T-helper 1 cell treated with Interleukin-12 subunit alpha and Interleukin-12 subunit beta and Interleukin-4 antibody, amounts not matched to agents 30 ng/mL and 1 ng/mL, for 36 hours (primary cell): ENCODE measurements around the gene CRAT. TPM values are rescaled to one million over a fixed set of nuclear protein-coding genes. Genes with fewer than 3 reads are reported as not detected.
"Not testable (repeated sequence)": the region's sequence is repeated elsewhere in the genome, so short reads cannot be mapped to it uniquely, and the experiment has no call there.

Source experiments
- intact Hi-C: fragments of 100-400 bp; cut with micrococcal nuclease; formaldehyde crosslinking; loops from one replicate; pipeline ENCODE4 v1.15.1; 2024
- total RNA-seq: library from RNA; stranded (reverse); gene quantifications from 2 replicates; pipeline ENCODE4 v1.2.3, GENCODE V29; 2022

Gene CRAT
- total RNA-seq, 1 donor from 2014 or later = 15.2 TPM

- intact Hi-C loops = loop anchor here (1.0 to 2.0 kb wide), 7 partner anchors 8 to 643 kb away; partner anchors contain the start of gene DOLPP1
These were observed 28.8 kb upstream of the CRAT start for GRCh38 chr9:129139233-129139992.

- intact Hi-C loops = loop anchor here (1.0 to 2.0 kb wide), 7 partner anchors 7 to 644 kb away; partner anchors contain the start of gene DOLPP1
These were observed 28.1 kb upstream of the CRAT start for GRCh38 chr9:129138476-129139232.

- intact Hi-C loops = loop anchor here (2.0 kb wide), 2 partner anchors 57 to 645 kb away; partner anchors contain the start of gene DOLPP1
These were observed 27.5 kb upstream of the CRAT start for GRCh38 chr9:129138144-129138462.

- intact Hi-C loops = loop anchor here (2.0 kb wide), 2 partner anchors 57 to 645 kb away; partner anchors contain the start of gene DOLPP1
These were observed 26.9 kb upstream of the CRAT start for GRCh38 chr9:129137292-129138143.

- intact Hi-C loops = no loop called here
These were observed 25.9 kb upstream of the CRAT start for GRCh38 chr9:129136446-129137035.

- intact Hi-C loops = no loop called here
These were observed 24.9 kb upstream of the CRAT start for GRCh38 chr9:129135476-129135875.

GRCh38 chr9:129133082-129133481 is 22.5 kb upstream of the CRAT start:
- intact Hi-C loops = no loop called here

- intact Hi-C loops = loop anchor here (1.0 to 2.0 kb wide), 5 partner anchors 8 to 493 kb away; partner anchors contain the start of genes CRAT, IER5L and PTPA
These were observed 20.9 kb upstream of the CRAT start for GRCh38 chr9:129131300-129132145.

- intact Hi-C loops = loop anchor here (1.0 to 2.0 kb wide), 5 partner anchors 9 to 494 kb away; partner anchors contain the start of genes CRAT, IER5L and PTPA
These were observed 20.2 kb upstream of the CRAT start for GRCh38 chr9:129130791-129131190.

- intact Hi-C loops = loop anchor here (2.0 kb wide), 1 partner anchor 19 kb away; the partner anchor contains the start of genes CRAT and PTPA
These were observed 19.7 kb upstream of the CRAT start for GRCh38 chr9:129130271-129130670.

- intact Hi-C loops = no loop called here
These were observed 18.1 kb upstream of the CRAT start for GRCh38 chr9:129128689-129129088.

GRCh38 chr9:129126749-129127618 is 16.4 kb upstream of the CRAT start:
- intact Hi-C loops = no loop called here

GRCh38 chr9:129125478-129125877 is 14.9 kb upstream of the CRAT start:
- intact Hi-C loops = no loop called here

- intact Hi-C loops = no loop called here
These were observed 14.0 kb upstream of the CRAT start for GRCh38 chr9:129124506-129125069.

- intact Hi-C loops = not testable (repeated sequence)
These were observed 12.4 kb upstream of the CRAT start for GRCh38 chr9:129122976-129123375.

GRCh38 chr9:129122133-129122532 is 11.5 kb upstream of the CRAT start:
- intact Hi-C loops = no loop called here

- intact Hi-C loops = no loop called here
These were observed 10.9 kb upstream of the CRAT start for GRCh38 chr9:129121483-129121882.

GRCh38 chr9:129118799-129119198 is 8.2 kb upstream of the CRAT start:
- intact Hi-C loops = loop anchor here (10.0 kb wide), 1 partner anchor 864 kb away; no protein-coding TSS in a partner anchor
